ENCODE results near the gene SH3BGR.

The SH3BGR gene

GRCh38 chr21:39461419-39461818 is 9.6 kb downstream of the SH3BGR start:
- DNase-seq (ENCODE audit: low read depth): peak; percentile 41
- no peak overlapping the region for H3K4me3 ChIP-seq (ENCODE audit: low read depth, low read length)
- no peak for TF ChIP-seq CTCF (IDR thresholded peaks at IDR 0.05; ENCODE audit: low read depth, low read length, missing control alignments)

GRCh38 chr21:39463308-39463707 is 11.5 kb downstream of the SH3BGR start:
- no peak for DNase-seq (ENCODE audit: low read depth)
- no peak overlapping the region for H3K4me3 ChIP-seq (ENCODE audit: low read depth, low read length)
- no peak for TF ChIP-seq CTCF (IDR thresholded peaks at IDR 0.05; ENCODE audit: low read depth, low read length, missing control alignments)

GRCh38 chr21:39466584-39466983 is 14.8 kb downstream of the SH3BGR start:
- H3K4me3 ChIP-seq (ENCODE audit: low read depth, low read length): no peak overlapping the region
- DNase-seq (ENCODE audit: low read depth): no peak
- TF ChIP-seq CTCF (IDR thresholded peaks at IDR 0.05; ENCODE audit: low read depth, low read length, missing control alignments): no peak

GRCh38 chr21:39467746-39468145 is 16.0 kb downstream of the SH3BGR start:
- H3K4me3 ChIP-seq (ENCODE audit: low read depth, low read length): no peak overlapping the region
- no peak for TF ChIP-seq CTCF (IDR thresholded peaks at IDR 0.05; ENCODE audit: low read depth, low read length, missing control alignments)
- no peak for DNase-seq (ENCODE audit: low read depth)

- no peak for DNase-seq (ENCODE audit: low read depth)
- H3K4me3 ChIP-seq (ENCODE audit: low read depth, low read length): no peak overlapping the region
- no peak for TF ChIP-seq CTCF (IDR thresholded peaks at IDR 0.05; ENCODE audit: low read depth, low read length, missing control alignments)
These were observed 16.8 kb downstream of the SH3BGR start for GRCh38 chr21:39468559-39468958.

- no peak overlapping the region for H3K4me3 ChIP-seq (ENCODE audit: low read depth, low read length)
- no peak for TF ChIP-seq CTCF (IDR thresholded peaks at IDR 0.05; ENCODE audit: low read depth, low read length, missing control alignments)
- DNase-seq (ENCODE audit: low read depth): no peak
These were observed 19.8 kb downstream of the SH3BGR start for GRCh38 chr21:39471598-39471997.

GRCh38 chr21:39472786-39473185 is 21.0 kb downstream of the SH3BGR start:
- no peak for DNase-seq (ENCODE audit: low read depth)
- no peak overlapping the region for H3K4me3 ChIP-seq (ENCODE audit: low read depth, low read length)
- TF ChIP-seq CTCF (IDR thresholded peaks at IDR 0.05; ENCODE audit: low read depth, low read length, missing control alignments): no peak
